Lung (tissue), 12 donors: ENCODE measurements around the gene PWWP2B. TPM values are rescaled to one million over a fixed set of nuclear protein-coding genes. Genes with fewer than 3 reads are reported as not detected.

Experiments used
- ATAC-seq: fragments of 200-7000 bp; cut with Tn5 transposase; one replicate; pipeline ENCODE4 v1.9.1; 2020; ENCODE audit warnings: moderate number of reproducible peaks; ENCODE audit not compliant: insufficient read depth, low FRiP score
- DNase-seq, 3 donors: peaks; one replicate each; pipeline ENCODE4 v3.0.0-alpha.2; 2013 to 2017
- H3K27ac ChIP-seq, 2 donors: one replicate each; pipeline ENCODE4 v1.5.1; 2013; ENCODE audit warnings: mild to moderate bottlenecking in 2 of 2, moderate library complexity in 2 of 2, control low read depth in 1 of 2, inconsistent platforms in 1 of 2, low read depth in 1 of 2, low read length in 1 of 2
- H3K27me3 ChIP-seq, 3 donors: one replicate each; pipeline ENCODE4 v1.5.1; 2013; ENCODE audit warnings: low read length in 2 of 3; ENCODE audit not compliant: control insufficient read depth in 3 of 3, insufficient read depth in 3 of 3
- H3K36me3 ChIP-seq, 4 donors: one replicate each; pipeline ENCODE4 v1.5.1; 2013; ENCODE audit warnings: low read length in 4 of 4, mild to moderate bottlenecking in 1 of 4, moderate library complexity in 1 of 4; ENCODE audit not compliant: control insufficient read depth in 4 of 4, insufficient read depth in 4 of 4
- H3K4me1 ChIP-seq, 5 donors: one replicate each; pipeline ENCODE4 v1.5.1; 2013; ENCODE audit warnings: low read length in 5 of 5, mild to moderate bottlenecking in 2 of 5, moderate library complexity in 1 of 5; ENCODE audit not compliant: control insufficient read depth in 5 of 5, insufficient read depth in 5 of 5
- H3K4me3 ChIP-seq: one replicate; pipeline ENCODE4 v1.5.1; 2013; ENCODE audit warnings: mild to moderate bottlenecking, control low read depth, moderate library complexity
- H3K9ac ChIP-seq, 2 donors: one replicate each; pipeline ENCODE4 v1.5.1; 2013; ENCODE audit warnings: low read length in 2 of 2, control low read depth in 1 of 2; ENCODE audit not compliant: insufficient read depth in 1 of 2
- H3K9me3 ChIP-seq, 4 donors: one replicate each; pipeline ENCODE4 v1.5.1; 2013; ENCODE audit warnings: low read length in 3 of 4, mild to moderate bottlenecking in 1 of 4, moderate library complexity in 1 of 4; ENCODE audit not compliant: control insufficient read depth in 4 of 4, insufficient read depth in 3 of 4
- WGBS, 2 donors: extraction: QIAGEN DNeasy Blood & Tissue Kit; methylation state at CpG; one replicate each; pipeline ENCODE4 v1.1.7; 2013; 5-methylcytosine and 5-hydroxymethylcytosine counted together
- polyA plus RNA-seq, 2 donors: library from polyadenylated mRNA; stranded (reverse); fragments of 200-250 nt; gene quantifications; one replicate each; pipeline ENCODE4 v1.2.1, GENCODE V29; 2013
- total RNA-seq, 2 donors: library from RNA; depleted of rRNA in 1 of 2; stranded (reverse); fragments of >200 nt in 1 of 2; gene quantifications; one replicate each; pipeline ENCODE4 v1.2.1, GENCODE V29; 2014 to 2021
- TF ChIP-seq, protein P1 (sequence below): IDR thresholded peaks from 2 replicates; pipeline ENCODE4 v1.5.1; 2012; ENCODE audit warnings: mild to moderate bottlenecking; ENCODE audit errors: control extremely low read depth, extremely low read depth
- donor health status: control.
- donor health status: control.
- donor health status: Bipolar disorder and iron deficiency.
- donor health status: healthy.
- donor health status: DM: yes; HTN: yes; CAD: no.

Gene PWWP2B
- total and polyA plus RNA-seq, 4 donors, result 20.1 to 33.4 (median 21.1) TPM

DNA sequence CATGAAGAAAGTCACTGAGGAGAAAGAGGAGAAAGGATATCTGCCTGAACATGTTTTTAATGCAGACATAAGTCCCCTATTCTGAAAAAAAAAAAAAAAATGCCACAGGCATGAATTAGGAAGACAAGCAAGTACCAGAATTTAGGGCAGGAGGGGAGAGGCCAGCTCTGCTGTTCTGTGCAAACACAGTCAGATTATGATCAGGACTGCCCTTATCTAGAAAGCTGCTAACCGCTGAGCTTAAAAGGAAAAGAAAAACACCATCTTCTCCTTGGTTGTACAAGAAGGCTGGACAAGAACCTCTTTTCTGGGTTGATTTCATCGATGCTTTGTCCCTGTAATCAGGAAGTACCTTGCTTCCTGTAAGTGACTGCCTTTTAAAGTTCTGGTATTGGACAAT, 15.3 kb upstream of the PWWP2B start:
- ATAC-seq, result no peak
- WGBS, 2 donors, result 44 to 48% methylated on average over 2 of the region's 2 CpGs

DNA sequence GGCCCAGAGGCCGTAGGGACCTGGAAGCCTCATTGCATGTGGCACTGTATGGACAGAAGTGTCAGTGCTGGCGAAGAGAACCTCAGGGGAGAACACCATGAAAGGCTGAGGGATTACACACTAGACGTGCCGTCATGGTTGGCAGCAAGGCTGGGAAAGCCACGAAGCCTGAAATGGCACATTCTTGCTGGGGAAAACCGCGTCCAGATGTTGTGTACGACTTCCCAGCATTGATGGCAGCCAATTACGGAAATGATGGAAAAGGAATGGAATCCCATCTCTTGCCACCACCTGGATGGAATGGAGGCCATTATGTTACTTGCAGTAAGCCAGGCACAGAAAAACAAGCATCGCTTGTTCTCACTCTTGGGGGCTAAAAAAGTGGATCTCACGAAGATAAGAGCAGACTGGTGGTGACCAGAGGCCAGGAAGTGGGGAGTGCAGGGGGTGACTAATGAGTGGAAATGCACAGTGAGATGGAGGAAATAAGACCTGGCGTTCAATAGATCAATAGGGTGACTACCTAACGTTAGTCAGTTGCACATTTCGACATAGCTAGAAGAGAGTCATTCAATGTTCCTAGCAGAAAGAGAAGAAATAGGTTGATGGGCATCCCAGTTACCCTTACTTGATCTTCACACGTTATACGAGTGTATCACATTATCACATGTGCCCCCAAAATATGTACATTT, 14.6 kb upstream of the PWWP2B start:
- Histone ChIP-seq H3K36me3 (peaks cover 0 to 5% (median 0%) of the 10 kb centered on the region in 4 donors), H3K9ac (no peak overlapping the region), H3K4me3 (no peak overlapping the region), H3K27ac (no peak overlapping the region), H3K27me3 (no peaks in the 10 kb centered on the region), H3K4me1 (peaks cover 0 to 7% (median 3%) of the 10 kb centered on the region in 5 donors), H3K9me3 (peaks cover 0 to 3% (median 0%) of the 10 kb centered on the region in 4 donors)
- WGBS, 2 donors, result 88 to 90% methylated on average over 16 of the region's 16 CpGs
- no peak for DNase-seq
- no peak for ATAC-seq
- TF ChIP-seq, protein P1, sequence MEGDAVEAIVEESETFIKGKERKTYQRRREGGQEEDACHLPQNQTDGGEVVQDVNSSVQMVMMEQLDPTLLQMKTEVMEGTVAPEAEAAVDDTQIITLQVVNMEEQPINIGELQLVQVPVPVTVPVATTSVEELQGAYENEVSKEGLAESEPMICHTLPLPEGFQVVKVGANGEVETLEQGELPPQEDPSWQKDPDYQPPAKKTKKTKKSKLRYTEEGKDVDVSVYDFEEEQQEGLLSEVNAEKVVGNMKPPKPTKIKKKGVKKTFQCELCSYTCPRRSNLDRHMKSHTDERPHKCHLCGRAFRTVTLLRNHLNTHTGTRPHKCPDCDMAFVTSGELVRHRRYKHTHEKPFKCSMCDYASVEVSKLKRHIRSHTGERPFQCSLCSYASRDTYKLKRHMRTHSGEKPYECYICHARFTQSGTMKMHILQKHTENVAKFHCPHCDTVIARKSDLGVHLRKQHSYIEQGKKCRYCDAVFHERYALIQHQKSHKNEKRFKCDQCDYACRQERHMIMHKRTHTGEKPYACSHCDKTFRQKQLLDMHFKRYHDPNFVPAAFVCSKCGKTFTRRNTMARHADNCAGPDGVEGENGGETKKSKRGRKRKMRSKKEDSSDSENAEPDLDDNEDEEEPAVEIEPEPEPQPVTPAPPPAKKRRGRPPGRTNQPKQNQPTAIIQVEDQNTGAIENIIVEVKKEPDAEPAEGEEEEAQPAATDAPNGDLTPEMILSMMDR, result no peak

More for the DNA sequence above, 15.3 kb upstream of the PWWP2B start:
- H3K9ac ChIP-seq, result no peak overlapping the region
- DNase-seq, result no peak
- H3K27me3 ChIP-seq, result no peaks in the 10 kb centered on the region
- no peak overlapping the region for H3K4me3 ChIP-seq
- peaks cover 0 to 3% (median 0%) of the 10 kb centered on the region in 4 donors for H3K9me3 ChIP-seq
- TF ChIP-seq, protein P1, result no peak
- peaks cover 0 to 5% (median 0%) of the 10 kb centered on the region in 4 donors for H3K36me3 ChIP-seq
- no peak overlapping the region for H3K27ac ChIP-seq
- peaks cover 0 to 7% (median 3%) of the 10 kb centered on the region in 5 donors for H3K4me1 ChIP-seq

DNA sequence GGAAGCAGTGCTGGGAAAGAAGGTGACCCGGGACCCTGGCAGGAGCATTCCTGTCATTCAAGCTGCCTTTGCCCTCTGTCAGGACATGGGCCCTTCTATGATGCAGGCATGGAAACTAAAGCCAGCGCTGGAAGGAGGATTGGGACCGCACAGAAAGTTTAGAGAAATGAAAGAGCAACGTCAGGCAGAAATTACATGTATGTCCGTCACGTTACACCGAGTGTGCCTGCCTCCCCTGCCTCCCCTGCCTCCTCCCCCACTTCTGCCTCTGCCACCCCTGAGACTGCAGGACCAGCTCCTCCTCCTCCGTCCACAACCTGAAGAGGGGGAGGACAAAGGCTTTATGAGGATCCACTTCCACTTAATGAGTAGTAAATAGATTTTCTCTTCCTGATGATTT, 13.9 kb upstream of the PWWP2B start:
- Histone ChIP-seq H3K9me3 (peaks cover 0 to 3% (median 0%) of the 10 kb centered on the region in 4 donors), H3K27me3 (no peaks in the 10 kb centered on the region), H3K36me3 (peaks cover 0 to 5% (median 0%) of the 10 kb centered on the region in 4 donors), H3K9ac (no peak overlapping the region), H3K4me3 (no peak overlapping the region), H3K4me1 (peaks cover 0 to 7% (median 6%) of the 10 kb centered on the region in 5 donors), H3K27ac (no peak overlapping the region)
- TF ChIP-seq, protein P1, result no peak
- WGBS, 2 donors, result 76 to 79% methylated on average over 8 of the region's 8 CpGs
- no peak for ATAC-seq
- no peak for DNase-seq
